Endothelial cell of umbilical vein (primary cell): ENCODE results near the gene MEF2D.

ENCODE experiments used
- CTCF ChIP-seq, 2 donors: IDR thresholded peaks; 1 replicate in 1 of 2; 2 replicates in 1 of 2; pipeline ENCODE4 v1.5.1; 2011; ENCODE audit warnings: low read length in 2 of 2, mild to moderate bottlenecking in 2 of 2, moderate library complexity in 2 of 2, control low read depth in 1 of 2, inconsistent platforms in 1 of 2, low read depth in 1 of 2; ENCODE audit not compliant: insufficient read depth in 1 of 2; ENCODE audit errors: extremely low read depth in 1 of 2
- POLR2A ChIP-seq: IDR thresholded peaks from 2 replicates; pipeline ENCODE4 v1.6.1; 2012; ENCODE audit warnings: low read depth, mild to moderate bottlenecking, control low read depth, low read length

DNA sequence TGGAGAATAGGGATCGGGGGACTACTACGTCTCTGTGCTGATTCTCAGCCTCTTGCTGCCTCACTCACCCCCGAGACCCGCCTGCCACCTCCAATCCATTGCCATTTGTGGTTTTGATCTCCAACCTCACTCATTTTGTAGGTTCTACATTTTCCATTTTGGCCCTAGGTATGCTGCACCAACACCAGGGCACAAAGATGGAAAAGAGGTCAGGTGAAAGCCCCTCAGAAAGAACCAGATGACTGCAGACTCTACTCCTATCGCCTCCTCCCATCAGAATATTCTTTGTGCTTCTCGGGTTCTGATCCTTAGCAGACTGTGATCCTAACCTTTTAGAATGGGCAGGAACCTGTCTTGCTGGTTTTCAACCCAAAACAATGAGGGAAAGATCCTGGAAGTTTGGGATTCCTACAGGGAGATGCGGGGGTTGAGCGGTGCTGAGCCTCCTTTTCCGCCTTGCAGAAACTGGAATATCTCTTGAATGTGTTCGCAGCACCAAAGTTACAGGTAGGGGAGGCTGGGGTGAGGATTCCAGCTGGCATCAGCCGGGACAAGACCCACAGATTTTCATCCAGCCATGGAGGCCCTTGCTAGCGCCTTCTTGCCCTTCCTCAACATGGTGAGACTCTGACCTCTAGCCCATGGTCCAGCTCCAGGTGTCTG is 78.5 kb downstream of the MEF2D start:
- no peak for TF ChIP-seq CTCF (IDR thresholded peaks at IDR 0.05; ENCODE audit: extremely low read depth in 1 of 2, insufficient read depth in 1 of 2, low read depth in 1 of 2, low read length in 2 of 2)
- no peak for TF ChIP-seq POLR2A
